SH-SY5Y (cell line): ENCODE measurements around the gene DOC2B.
"Not testable (repeated sequence)": the region's sequence is repeated elsewhere in the genome, so short reads cannot be mapped to it uniquely, and the experiment has no call there.

Experiments
- GATA2 ChIP-seq: IDR thresholded peaks from 2 replicates; pipeline ENCODE4 v1.6.1; 2011; ENCODE audit warnings: mild to moderate bottlenecking, low read depth, low read length
- GATA3 ChIP-seq: IDR thresholded peaks from 2 replicates; pipeline ENCODE4 v1.6.1; 2011; ENCODE audit warnings: low read depth, mild to moderate bottlenecking, low read length, moderate library complexity

The DOC2B gene

DNA sequence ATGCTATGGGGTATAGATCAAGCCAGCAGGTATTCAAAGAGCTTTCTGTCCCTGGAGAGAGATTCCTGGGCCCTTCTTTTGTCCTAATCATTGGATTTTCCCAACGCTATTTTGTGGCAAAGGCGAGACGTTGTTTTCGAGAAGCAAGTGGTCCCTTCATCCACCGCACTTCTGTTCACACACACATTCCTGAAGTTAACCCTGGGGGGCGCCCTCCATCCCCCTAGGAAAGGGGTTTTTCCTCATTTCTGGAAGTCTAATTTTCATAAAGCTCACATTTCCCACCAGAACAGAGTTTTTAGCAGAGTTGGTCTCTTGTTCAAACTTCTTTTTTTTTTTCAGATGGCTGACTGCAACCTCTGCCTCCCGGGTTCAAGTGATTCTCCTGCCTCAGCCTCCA, 32.2 kb downstream of the DOC2B start:
- TF ChIP-seq GATA2: no peak
- no peak for TF ChIP-seq GATA3

GRCh38 chr17:148757-149156, 32.7 kb downstream of the DOC2B start:
- TF ChIP-seq GATA3: no peak
- TF ChIP-seq GATA2: no peak

DNA sequence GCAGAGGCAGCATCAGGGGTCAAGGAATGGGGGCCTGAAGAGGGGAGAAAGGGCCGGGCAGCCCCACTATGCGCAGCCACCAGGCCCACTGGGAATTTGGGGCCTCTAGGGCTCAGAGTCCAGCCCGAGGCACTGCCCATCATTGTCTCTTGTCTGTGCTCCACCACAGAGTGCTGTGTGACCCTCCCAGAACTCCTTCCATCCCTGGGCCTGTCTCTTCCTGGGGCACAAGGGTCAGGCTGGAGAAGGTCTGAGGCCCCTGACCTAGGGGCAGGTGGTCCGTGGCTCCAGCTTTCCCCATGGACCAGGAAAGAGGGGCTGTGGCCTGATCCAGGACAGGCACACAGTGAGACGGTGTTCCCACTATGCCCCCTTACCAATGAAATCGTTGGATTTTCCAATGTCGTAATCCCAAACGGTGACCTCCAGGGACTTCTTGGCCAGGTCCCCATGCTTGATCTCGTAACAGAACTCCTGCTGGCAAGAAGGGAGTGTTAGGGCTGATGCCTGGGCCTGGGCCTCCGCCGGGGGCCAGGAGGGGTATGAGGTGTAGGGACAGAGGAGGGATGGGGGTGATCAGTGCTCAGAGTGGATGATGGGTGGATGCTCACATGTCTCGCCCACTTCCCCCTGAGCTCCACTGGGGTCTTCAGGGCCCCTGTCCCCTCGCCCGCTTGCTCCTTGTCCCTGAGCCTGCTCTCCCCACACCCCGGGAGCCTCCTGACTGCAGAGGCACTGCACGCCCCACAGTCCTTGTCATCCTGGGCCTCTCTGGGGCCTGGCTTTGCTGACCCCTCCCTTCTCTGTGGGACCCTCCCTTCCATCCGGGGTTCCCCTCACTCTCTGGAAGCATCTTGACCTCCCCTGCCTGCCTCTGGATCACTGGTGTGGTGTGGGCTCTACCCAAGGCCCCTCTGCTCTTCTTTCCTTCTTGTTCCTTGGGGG, 33.4 kb downstream of the DOC2B start:
- TF ChIP-seq GATA3 (no peak), GATA2 (no peak)

DNA sequence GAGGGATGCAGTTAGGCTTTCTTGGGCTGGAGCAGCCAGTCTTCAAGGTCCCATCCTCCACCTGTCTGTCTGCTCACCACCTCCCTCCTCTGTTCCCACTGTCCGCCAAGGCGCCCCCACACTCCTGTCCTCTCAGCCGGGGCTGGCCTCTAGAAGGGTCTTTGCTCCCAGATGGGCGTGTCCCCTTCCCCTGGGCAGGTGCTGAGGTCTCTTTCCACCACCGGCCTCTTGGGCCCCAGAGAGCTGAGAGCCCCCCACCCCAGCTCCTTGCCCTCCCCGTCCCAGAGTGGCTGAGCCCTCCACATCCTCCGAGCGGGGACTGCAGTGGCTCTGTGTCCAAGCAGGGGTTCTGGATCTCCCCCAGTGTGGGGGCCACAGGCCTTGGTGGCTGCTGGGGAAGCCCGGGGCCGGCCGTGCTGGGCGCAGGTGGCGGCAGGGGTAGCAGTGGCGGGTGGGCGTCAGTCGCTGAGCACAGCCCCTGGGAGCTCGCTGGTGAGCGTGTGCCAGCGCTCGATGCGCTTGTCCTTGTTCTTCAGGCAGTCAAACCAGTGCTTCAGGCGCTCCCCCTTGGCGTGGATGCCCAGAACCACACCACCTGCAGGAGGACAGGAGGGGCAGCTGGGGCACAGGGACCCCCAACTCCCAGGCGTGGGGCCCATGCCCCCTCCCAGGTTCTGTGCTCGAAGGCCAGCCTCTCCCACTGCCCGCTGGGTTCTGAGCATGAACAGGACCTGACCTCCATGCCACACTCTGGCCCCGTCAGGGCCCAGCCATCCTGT, 34.3 kb downstream of the DOC2B start:
- TF ChIP-seq GATA3 (no peak), GATA2 (no peak)

GRCh38 chr17:146546-146945, 34.9 kb downstream of the DOC2B start:
- TF ChIP-seq GATA3: no peak
- TF ChIP-seq GATA2: no peak

DNA sequence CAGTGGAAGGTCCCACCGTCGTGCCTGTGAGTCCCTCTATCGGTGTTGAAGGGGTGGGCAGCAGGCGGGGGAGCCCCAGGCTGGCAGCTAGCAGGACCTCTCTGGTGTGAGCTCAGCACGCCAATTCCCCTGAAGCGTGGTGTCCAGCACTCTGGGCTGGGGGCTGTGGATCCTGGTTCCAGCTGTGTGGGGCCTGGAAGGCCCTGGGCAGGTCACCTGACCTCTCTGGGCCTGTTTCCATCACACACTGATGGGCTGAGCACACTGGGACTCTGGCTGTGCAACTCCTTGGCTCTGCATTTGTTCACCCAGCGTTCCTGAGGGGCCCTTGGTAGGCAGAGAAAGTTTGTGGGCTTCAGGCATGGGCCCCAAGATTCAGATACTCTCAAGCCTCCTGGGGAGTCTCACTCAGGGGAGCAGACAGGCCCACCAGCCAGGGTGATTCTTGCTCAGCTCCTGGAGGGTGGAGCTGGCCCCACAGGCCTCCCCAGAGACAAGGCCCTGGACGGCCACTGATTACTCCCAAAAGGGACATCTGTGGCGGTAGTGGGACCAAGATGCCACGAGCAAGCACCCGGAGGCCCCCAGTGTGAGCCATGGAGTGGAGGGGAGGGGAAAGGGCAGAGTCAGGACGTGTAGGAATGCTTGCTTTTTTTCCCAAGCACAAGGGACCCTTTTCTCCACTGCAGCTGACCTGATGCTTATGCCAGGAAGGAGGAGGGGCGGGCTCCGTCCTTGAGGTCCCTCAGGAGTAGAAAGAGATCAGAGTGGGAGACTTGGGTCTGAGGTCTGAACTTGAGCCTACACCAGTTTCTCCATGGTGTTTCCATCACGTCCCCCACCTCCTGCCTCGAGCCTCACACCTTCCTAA, 35.5 kb downstream of the DOC2B start:
- TF ChIP-seq GATA2 (no peak), GATA3 (no peak)

DNA sequence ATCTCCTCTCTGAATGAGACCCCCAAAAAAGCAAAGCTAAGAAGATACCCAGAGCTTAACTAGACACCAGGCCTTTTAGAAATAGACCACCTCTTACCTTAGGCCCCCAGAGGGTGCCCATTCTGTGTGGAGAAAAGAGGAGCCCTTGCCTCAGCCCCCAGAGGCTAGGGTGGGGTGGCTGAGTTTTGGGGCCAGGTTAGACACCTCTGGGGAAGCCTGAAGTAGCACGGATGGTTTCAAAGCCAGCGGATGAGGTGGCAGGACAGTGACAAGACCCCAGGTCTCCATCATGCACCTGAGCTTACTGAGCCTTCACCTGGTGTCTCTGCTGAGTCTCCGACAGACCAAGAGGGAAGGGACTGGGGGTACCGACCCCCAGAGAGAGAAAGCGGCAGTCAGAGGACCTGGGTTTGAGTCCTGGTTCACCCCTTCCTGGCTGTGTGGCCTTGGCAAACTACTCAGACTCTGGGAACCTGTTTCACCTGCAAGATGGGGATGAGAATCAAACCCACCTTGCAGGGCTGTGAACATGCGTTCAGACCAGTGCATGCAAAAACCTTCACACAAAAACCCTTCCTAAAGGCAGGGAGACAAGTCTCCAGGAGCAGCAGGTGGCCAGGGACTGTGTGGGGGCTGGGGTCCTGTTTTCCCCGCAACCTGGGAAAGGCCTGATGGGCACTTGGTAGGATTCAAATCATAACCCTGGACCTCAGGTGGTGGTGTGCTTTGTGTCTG, 36.3 kb downstream of the DOC2B start:
- TF ChIP-seq GATA2 (no peak), GATA3 (no peak)

DNA sequence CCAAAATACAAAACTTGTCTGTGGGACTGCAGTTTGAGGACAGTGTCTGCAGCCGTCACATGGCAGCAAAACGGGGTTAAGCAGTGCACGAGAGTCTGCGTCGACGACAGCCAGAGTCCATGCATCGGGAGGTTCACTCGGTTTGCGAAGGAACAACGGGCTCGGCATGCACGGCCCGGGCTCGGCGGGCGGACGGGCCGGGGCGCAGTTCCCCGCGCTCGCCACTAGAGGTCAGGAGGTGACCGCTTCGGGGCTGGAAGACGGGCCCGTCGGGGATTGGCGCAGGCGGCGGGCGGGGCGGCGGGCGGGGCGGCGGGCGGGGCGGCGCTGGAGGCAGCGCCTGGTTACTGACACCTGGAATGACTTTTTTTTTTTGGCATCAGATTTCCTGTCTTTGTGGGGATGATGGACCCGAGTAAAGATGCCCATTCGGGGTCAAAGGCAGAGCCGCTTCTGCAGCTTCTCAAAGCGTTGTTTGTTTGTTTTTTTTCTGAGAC, 37.6 kb downstream of the DOC2B start:
- TF ChIP-seq GATA3 (no peak), GATA2 (no peak)

- TF ChIP-seq GATA2 (no peak), GATA3 (no peak)
These were observed 38.3 kb downstream of the DOC2B start for GRCh38 chr17:142876-143784.

GRCh38 chr17:142102-142661, 39.3 kb downstream of the DOC2B start:
- TF ChIP-seq GATA2: no peak
- no peak for TF ChIP-seq GATA3

GRCh38 chr17:137166-137807, 44.2 kb downstream of the DOC2B start, which contains the start of gene SCGB1C2:
Gene SCGB1C2, plus strand, starts transcription at chr17:137569. Its CDS starts 22 bp downstream, at chr17:137591.
- TF ChIP-seq GATA3, GATA2: not testable (repeated sequence)
